MM.1S (cell line): Measurements from ENCODE around the gene HOXB6.

Experiments
- DNase-seq: peaks from one replicate; pipeline ENCODE4 v3.0.0-alpha.2; 2015
- H2AFZ ChIP-seq: fragments of 300-600 bp; sonication (generic); 2 replicates; pipeline ENCODE4 v1.6.0; 2016; ENCODE audit warnings: antibody characterized with exemption, low read length
- H3F3A ChIP-seq: fragments of 300-600 bp; sonication (generic); 2 replicates; pipeline ENCODE4 v1.6.1; 2016; ENCODE audit warnings: mild to moderate bottlenecking, antibody characterized with exemption, low read length, moderate library complexity, mixed read lengths; ENCODE audit not compliant: insufficient read depth
- H3K27ac ChIP-seq: fragments of 300-600 bp; sonication (generic); 2 replicates; pipeline ENCODE4 v1.5.1; 2016; ENCODE audit warnings: mild to moderate bottlenecking, low read length
- H3K27me3 ChIP-seq: fragments of 300-600 bp; sonication (generic); replicated peaks from 2 replicates; pipeline ENCODE4 v1.6.0; 2016; ENCODE audit warnings: low read length; ENCODE audit not compliant: insufficient read depth
- H3K36me3 ChIP-seq: fragments of 300-600 bp; sonication (generic); replicated peaks from 2 replicates; pipeline ENCODE4 v1.6.1; 2016; ENCODE audit warnings: mild to moderate bottlenecking, low read length, mixed read lengths; ENCODE audit not compliant: insufficient read depth
- H3K4me1 ChIP-seq: fragments of 300-600 bp; sonication (generic); 2 replicates; pipeline ENCODE4 v1.6.1; 2016; ENCODE audit warnings: low read length, mixed read lengths
- H3K4me2 ChIP-seq: fragments of 300-600 bp; sonication (generic); 2 replicates; pipeline ENCODE4 v1.6.0; 2016; ENCODE audit warnings: low read depth, low read length
- H3K4me3 ChIP-seq: fragments of 300-600 bp; sonication (generic); 2 replicates; pipeline ENCODE4 v1.5.1; 2016; ENCODE audit warnings: low read length, mixed read lengths
- H3K79me2 ChIP-seq: fragments of 300-600 bp; sonication (generic); 2 replicates; pipeline ENCODE4 v1.6.1; 2016; ENCODE audit warnings: mixed run types, low read length, mixed read lengths
- H3K9ac ChIP-seq: fragments of 300-600 bp; sonication (generic); 2 replicates; pipeline ENCODE4 v1.6.1; 2016; ENCODE audit warnings: low read length, mixed read lengths
- H3K9me2 ChIP-seq: fragments of 300-600 bp; sonication (generic); replicated peaks from 2 replicates; pipeline ENCODE4 v1.6.1; 2016; ENCODE audit warnings: mild to moderate bottlenecking, low read length, mixed read lengths; ENCODE audit not compliant: insufficient read depth
- H3K9me3 ChIP-seq: fragments of 300-600 bp; sonication (generic); replicated peaks from 2 replicates; pipeline ENCODE4 v1.6.1; 2016; ENCODE audit warnings: mild to moderate bottlenecking, low read length, mixed read lengths; ENCODE audit not compliant: insufficient read depth
- H4K20me1 ChIP-seq: fragments of 300-600 bp; sonication (generic); 2 replicates; pipeline ENCODE4 v1.6.1; 2016; ENCODE audit warnings: mild to moderate bottlenecking, low read length, moderate library complexity, mixed read lengths; ENCODE audit not compliant: insufficient read depth
- EZH2 ChIP-seq: fragments of 300-600 bp; sonication (generic); optimal IDR thresholded peaks from 2 replicates; pipeline ENCODE3; 2017; ENCODE audit warnings: low read depth, mild to moderate bottlenecking, antibody characterized with exemption, low read length, mixed read lengths
- EZH2phosphoT487 ChIP-seq: fragments of 300-600 bp; sonication (generic); IDR thresholded peaks from 2 replicates; pipeline ENCODE4 v1.6.1; 2018; ENCODE audit warnings: antibody characterized with exemption, low read length
- TF ChIP-seq, protein P1 (sequence below): fragments of 300-600 bp; sonication (generic); IDR thresholded peaks from 2 replicates; pipeline ENCODE4 v1.5.1; 2016; ENCODE audit warnings: antibody characterized with exemption, low read length, mixed read lengths

HOXB6 gene

DNA sequence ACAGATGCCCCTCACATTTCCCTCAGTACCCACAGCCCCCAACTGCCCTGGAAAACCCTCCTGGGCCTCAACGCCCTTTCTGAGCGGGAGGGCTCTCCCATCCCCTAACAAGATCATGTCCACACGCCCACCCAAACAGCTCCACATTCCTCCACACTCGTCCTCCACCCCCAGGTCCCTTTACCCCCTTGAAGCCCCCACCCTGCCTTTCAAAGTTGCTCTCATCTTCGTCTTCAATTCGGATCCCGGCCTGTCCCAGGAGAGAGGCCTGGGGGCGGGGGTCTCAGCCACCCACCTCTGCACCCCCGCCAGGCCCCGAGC is 41.0 kb downstream of the HOXB6 start:
- no peak overlapping the region for H3K27ac ChIP-seq
- no peaks in the 10 kb centered on the region for H3K36me3 ChIP-seq
- no peaks in the 10 kb centered on the region for H3K27me3 ChIP-seq
- TF ChIP-seq, protein P1, sequence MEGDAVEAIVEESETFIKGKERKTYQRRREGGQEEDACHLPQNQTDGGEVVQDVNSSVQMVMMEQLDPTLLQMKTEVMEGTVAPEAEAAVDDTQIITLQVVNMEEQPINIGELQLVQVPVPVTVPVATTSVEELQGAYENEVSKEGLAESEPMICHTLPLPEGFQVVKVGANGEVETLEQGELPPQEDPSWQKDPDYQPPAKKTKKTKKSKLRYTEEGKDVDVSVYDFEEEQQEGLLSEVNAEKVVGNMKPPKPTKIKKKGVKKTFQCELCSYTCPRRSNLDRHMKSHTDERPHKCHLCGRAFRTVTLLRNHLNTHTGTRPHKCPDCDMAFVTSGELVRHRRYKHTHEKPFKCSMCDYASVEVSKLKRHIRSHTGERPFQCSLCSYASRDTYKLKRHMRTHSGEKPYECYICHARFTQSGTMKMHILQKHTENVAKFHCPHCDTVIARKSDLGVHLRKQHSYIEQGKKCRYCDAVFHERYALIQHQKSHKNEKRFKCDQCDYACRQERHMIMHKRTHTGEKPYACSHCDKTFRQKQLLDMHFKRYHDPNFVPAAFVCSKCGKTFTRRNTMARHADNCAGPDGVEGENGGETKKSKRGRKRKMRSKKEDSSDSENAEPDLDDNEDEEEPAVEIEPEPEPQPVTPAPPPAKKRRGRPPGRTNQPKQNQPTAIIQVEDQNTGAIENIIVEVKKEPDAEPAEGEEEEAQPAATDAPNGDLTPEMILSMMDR, result no peak
- TF ChIP-seq EZH2phosphoT487 (no peak), EZH2 (no peak)
- H3F3A ChIP-seq, result no peaks in the 10 kb centered on the region
- H3K4me1 ChIP-seq, result no peaks in the 10 kb centered on the region
- H4K20me1 ChIP-seq, result no peaks in the 10 kb centered on the region
- no peak overlapping the region for H3K4me2 ChIP-seq
- no peak overlapping the region for H3K9ac ChIP-seq
- no peak overlapping the region for H3K4me3 ChIP-seq
- H3K79me2 ChIP-seq, result 0 out of 2 replicates have a peak, but pooled peaks cover 3% of the 10 kb centered on the region
- H2AFZ ChIP-seq, result no peak overlapping the region
- H3K9me3 ChIP-seq, result no peaks in the 10 kb centered on the region
- DNase-seq, result no peak
- no peaks in the 10 kb centered on the region for H3K9me2 ChIP-seq

DNA sequence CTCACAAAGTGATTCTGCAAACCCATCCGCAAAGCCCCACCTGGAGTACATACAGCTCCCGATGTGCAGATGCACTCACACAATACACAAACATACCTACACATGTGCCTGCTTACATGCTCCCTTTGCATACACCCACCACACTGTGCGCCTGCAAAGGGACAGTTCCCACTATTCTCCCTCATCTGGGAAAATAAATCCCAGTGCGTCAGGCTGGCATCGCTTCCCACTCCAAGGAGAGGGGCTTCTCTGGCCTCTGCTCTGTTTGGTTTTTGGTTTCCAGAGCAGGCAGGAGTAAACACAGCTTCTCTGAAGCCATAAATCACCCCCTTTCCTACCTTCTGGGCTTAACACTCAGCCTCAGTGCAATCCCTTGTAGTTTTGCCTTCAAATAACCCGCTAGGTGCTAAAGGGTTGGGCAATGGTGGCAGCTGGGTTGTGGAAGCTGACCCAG is 41.4 kb downstream of the HOXB6 start:
- no peak overlapping the region for H3K4me2 ChIP-seq
- H3K27me3 ChIP-seq, result no peaks in the 10 kb centered on the region
- H3K9me2 ChIP-seq, result no peaks in the 10 kb centered on the region
- no peaks in the 10 kb centered on the region for H4K20me1 ChIP-seq
- no peak overlapping the region for H3K27ac ChIP-seq
- no peaks in the 10 kb centered on the region for H3K9me3 ChIP-seq
- no peaks in the 10 kb centered on the region for H3K4me1 ChIP-seq
- 0 out of 2 replicates have a peak, but pooled peaks cover under 1% of the 10 kb centered on the region for H3K79me2 ChIP-seq
- no peaks in the 10 kb centered on the region for H3K36me3 ChIP-seq
- no peak overlapping the region for H2AFZ ChIP-seq
- no peaks in the 10 kb centered on the region for H3F3A ChIP-seq
- TF ChIP-seq EZH2 (no peak), EZH2phosphoT487 (no peak)
- TF ChIP-seq, protein P1, result no peak
- DNase-seq, result no peak
- no peak overlapping the region for H3K4me3 ChIP-seq
- no peak overlapping the region for H3K9ac ChIP-seq

DNA sequence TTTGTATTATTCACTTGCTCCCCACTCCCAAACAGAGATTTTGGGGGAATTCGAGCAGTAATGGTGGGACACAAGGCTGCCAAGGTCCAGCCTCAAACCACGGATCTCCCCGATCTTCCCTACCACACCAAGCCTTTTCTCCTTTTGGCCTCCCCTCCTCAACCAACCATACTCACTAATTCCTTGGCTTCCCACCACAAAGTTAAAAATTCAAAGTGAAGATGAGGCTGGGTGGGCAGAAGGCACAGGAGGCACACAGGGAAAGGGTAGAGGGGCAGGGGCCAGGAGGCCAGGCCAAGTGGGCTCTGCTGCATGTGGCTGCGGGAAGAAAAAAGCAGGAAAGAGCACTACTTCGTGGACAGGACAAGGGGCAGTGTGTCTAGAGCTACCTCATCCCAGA is 41.9 kb downstream of the HOXB6 start:
- Histone ChIP-seq H3K79me2 (no peaks in the 10 kb centered on the region), H3K9ac (no peak overlapping the region), H3K4me1 (no peaks in the 10 kb centered on the region), H2AFZ (no peak overlapping the region), H4K20me1 (no peaks in the 10 kb centered on the region), H3K4me2 (no peak overlapping the region), H3K9me3 (no peaks in the 10 kb centered on the region), H3K4me3 (no peak overlapping the region), H3K36me3 (no peaks in the 10 kb centered on the region), H3K27ac (no peak overlapping the region), H3F3A (no peaks in the 10 kb centered on the region), H3K27me3 (no peaks in the 10 kb centered on the region), H3K9me2 (no peaks in the 10 kb centered on the region)
- no peak for DNase-seq
- TF ChIP-seq EZH2 (no peak), EZH2phosphoT487 (no peak)
- TF ChIP-seq, protein P1, result no peak
